PC-3 (cell line): ENCODE results near the gene MAD1L1. TPM values are rescaled to one million over a fixed set of nuclear protein-coding genes. Genes with fewer than 3 reads are reported as not detected.

Experiments
- ATAC-seq: fragments of 200-7000 bp; cut with Tn5 transposase; 2 replicates; pipeline ENCODE4 v1.9.1; 2020; ENCODE audit warnings: mild to moderate bottlenecking, moderate library complexity
- BruUV-seq: library from RNA; stranded (reverse); fragments of 400-500 nt; replicated peaks from 2 replicates; lab custom pipeline; 2021; lab: Mats Ljungman, UMichigan
- CTCF ChIA-PET: fragments of 300-600 bp; sonication (Branson Sonifier 250); formaldehyde crosslinking; loops from one replicate; lab custom pipeline; 2022; ENCODE audit warnings: antibody characterized with exemption; lab: Charles Lee
- POLR2A ChIA-PET: fragments of 300-600 bp; sonication (Branson Sonifier 250); formaldehyde crosslinking; loops from one replicate; lab custom pipeline; 2022; ENCODE audit warnings: antibody characterized with exemption; ENCODE audit not compliant: unreplicated experiment; lab: Charles Lee
- DNase-seq: peaks from one replicate; pipeline ENCODE4 v3.0.0-alpha.2; 2015
- H2AFZ ChIP-seq: fragments of 300-600 bp; sonication (generic); 2 replicates; pipeline ENCODE4 v1.6.0; 2016; ENCODE audit warnings: antibody characterized with exemption, low read length
- H3F3A ChIP-seq: fragments of 300-600 bp; sonication (generic); one replicate; pipeline ENCODE4 v1.6.0; 2017; ENCODE audit warnings: antibody characterized with exemption, low read length, control low read depth, mild to moderate bottlenecking; ENCODE audit not compliant: unreplicated experiment
- H3K27ac ChIP-seq: fragments of 300-600 bp; sonication (generic); 2 replicates; pipeline ENCODE4 v1.5.1; 2016; ENCODE audit warnings: mild to moderate bottlenecking, low read length
- H3K27me3 ChIP-seq: fragments of 300-600 bp; sonication (generic); 2 replicates; pipeline ENCODE4 v1.6.1; 2016; ENCODE audit warnings: low read length, mixed read lengths
- H3K36me3 ChIP-seq: fragments of 300-600 bp; sonication (generic); 2 replicates; pipeline ENCODE4 v1.6.1; 2016; ENCODE audit warnings: low read depth, mixed run types, low read length, mixed read lengths
- H3K4me1 ChIP-seq: fragments of 300-600 bp; sonication (generic); 2 replicates; pipeline ENCODE4 v1.5.1; 2016; ENCODE audit warnings: low read length; ENCODE audit not compliant: insufficient read depth
- H3K4me2 ChIP-seq: fragments of 300-600 bp; sonication (generic); 2 replicates; pipeline ENCODE4 v1.6.0; 2016; ENCODE audit warnings: low read length
- H3K4me3 ChIP-seq: fragments of 300-600 bp; sonication (generic); 2 replicates; pipeline ENCODE4 v1.5.1; 2016; ENCODE audit warnings: mild to moderate bottlenecking, low read length, mixed read lengths
- H3K79me2 ChIP-seq: fragments of 300-600 bp; sonication (generic); 2 replicates; pipeline ENCODE4 v1.6.1; 2017; ENCODE audit warnings: low read length, mixed read lengths
- H3K9ac ChIP-seq: fragments of 300-600 bp; sonication (generic); 2 replicates; pipeline ENCODE4 v1.6.0; 2016; ENCODE audit warnings: mild to moderate bottlenecking, low read length
- H3K9me2 ChIP-seq: fragments of 300-600 bp; sonication (generic); replicated peaks from 2 replicates; pipeline ENCODE4 v1.6.1; 2016; ENCODE audit warnings: mixed run types, low read length, mixed read lengths
- H3K9me3 ChIP-seq: fragments of 300-600 bp; sonication (generic); 2 replicates; pipeline ENCODE4 v1.6.1; 2016; ENCODE audit warnings: low read length, mixed read lengths
- H4K20me1 ChIP-seq: fragments of 300-600 bp; sonication (generic); 2 replicates; pipeline ENCODE4 v1.6.1; 2016; ENCODE audit warnings: low read length, mixed read lengths
- EZH2 ChIP-seq: fragments of 300-600 bp; sonication (generic); IDR thresholded peaks from one replicate; pipeline ENCODE4 v1.6.1; 2017; ENCODE audit warnings: antibody characterized with exemption, mild to moderate bottlenecking, low read length; ENCODE audit not compliant: unreplicated experiment
- EZH2phosphoT487 ChIP-seq: fragments of 300-600 bp; sonication (generic); IDR thresholded peaks from 2 replicates; pipeline ENCODE4 v1.6.1; 2018; ENCODE audit warnings: mild to moderate bottlenecking, antibody characterized with exemption, low read length, borderline replicate concordance
- intact Hi-C: fragments of 100-400 bp; cut with micrococcal nuclease; formaldehyde crosslinking; loops from 2 replicates; pipeline ENCODE4 v1.9.0; 2023
- total RNA-seq: library from RNA; depleted of rRNA; stranded (reverse); fragments of >200 nt; gene quantifications from 2 replicates; pipeline ENCODE4 v1.2.3, GENCODE V29; 2014
- TF ChIP-seq, protein P1 (sequence below): fragments of 300-600 bp; sonication (generic); conservative IDR thresholded peaks from 2 replicates; pipeline ENCODE4 v1.5.1; 2017; ENCODE audit warnings: antibody characterized with exemption, low read depth, mild to moderate bottlenecking, low read length

MAD1L1 gene
- total RNA-seq, 1 experiment from 2014 or later: 88.4 TPM

- Histone ChIP-seq H3K36me3 (no peaks in the 10 kb centered on the region), H3F3A (no peaks in the 10 kb centered on the region), H3K4me2 (no peak overlapping the region), H3K27ac (no peak overlapping the region), H3K27me3 (no peaks in the 10 kb centered on the region), H2AFZ (no peak overlapping the region), H3K4me3 (no peak overlapping the region), H4K20me1 (no peaks in the 10 kb centered on the region), H3K79me2 (no peaks in the 10 kb centered on the region), H3K9ac (no peak overlapping the region), H3K9me3 (no peaks in the 10 kb centered on the region), H3K4me1 (no peaks in the 10 kb centered on the region), H3K9me2 (no peaks in the 10 kb centered on the region)
- ATAC-seq: no peak
- TF ChIP-seq, protein P1, sequence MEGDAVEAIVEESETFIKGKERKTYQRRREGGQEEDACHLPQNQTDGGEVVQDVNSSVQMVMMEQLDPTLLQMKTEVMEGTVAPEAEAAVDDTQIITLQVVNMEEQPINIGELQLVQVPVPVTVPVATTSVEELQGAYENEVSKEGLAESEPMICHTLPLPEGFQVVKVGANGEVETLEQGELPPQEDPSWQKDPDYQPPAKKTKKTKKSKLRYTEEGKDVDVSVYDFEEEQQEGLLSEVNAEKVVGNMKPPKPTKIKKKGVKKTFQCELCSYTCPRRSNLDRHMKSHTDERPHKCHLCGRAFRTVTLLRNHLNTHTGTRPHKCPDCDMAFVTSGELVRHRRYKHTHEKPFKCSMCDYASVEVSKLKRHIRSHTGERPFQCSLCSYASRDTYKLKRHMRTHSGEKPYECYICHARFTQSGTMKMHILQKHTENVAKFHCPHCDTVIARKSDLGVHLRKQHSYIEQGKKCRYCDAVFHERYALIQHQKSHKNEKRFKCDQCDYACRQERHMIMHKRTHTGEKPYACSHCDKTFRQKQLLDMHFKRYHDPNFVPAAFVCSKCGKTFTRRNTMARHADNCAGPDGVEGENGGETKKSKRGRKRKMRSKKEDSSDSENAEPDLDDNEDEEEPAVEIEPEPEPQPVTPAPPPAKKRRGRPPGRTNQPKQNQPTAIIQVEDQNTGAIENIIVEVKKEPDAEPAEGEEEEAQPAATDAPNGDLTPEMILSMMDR: no peak
- TF ChIP-seq EZH2 (no peak), EZH2phosphoT487 (no peak)
- ChIA-PET CTCF (no interaction called here), POLR2A (no interaction called here)
- intact Hi-C loops: no loop called here
- no peak for DNase-seq
- no TSS peak for BruUV-seq
Observed at GRCh38 chr7:1809601-1810258, 423.0 kb downstream of the MAD1L1 start.

GRCh38 chr7:1809070-1809469 lies 423.7 kb downstream of the MAD1L1 start:
- DNase-seq: no peak
- TF ChIP-seq, protein P1: no peak
- no peak for ATAC-seq
- Histone ChIP-seq H2AFZ (no peak overlapping the region), H3K27me3 (no peaks in the 10 kb centered on the region), H3K4me3 (no peak overlapping the region), H4K20me1 (no peaks in the 10 kb centered on the region), H3K9me3 (no peaks in the 10 kb centered on the region), H3K36me3 (no peaks in the 10 kb centered on the region), H3K4me2 (no peak overlapping the region), H3F3A (no peaks in the 10 kb centered on the region), H3K9me2 (no peaks in the 10 kb centered on the region), H3K79me2 (no peaks in the 10 kb centered on the region), H3K27ac (no peak overlapping the region), H3K9ac (no peak overlapping the region), H3K4me1 (no peaks in the 10 kb centered on the region)
- BruUV-seq: no TSS peak
- ChIA-PET CTCF (no interaction called here), POLR2A (no interaction called here)
- intact Hi-C loops: no loop called here

GRCh38 chr7:1807821-1808600 lies 424.7 kb downstream of the MAD1L1 start:
- no TSS peak for BruUV-seq
- Histone ChIP-seq H3F3A (no peaks in the 10 kb centered on the region), H3K27me3 (no peaks in the 10 kb centered on the region), H3K4me2 (no peak overlapping the region), H3K9me2 (no peaks in the 10 kb centered on the region), H3K27ac (no peak overlapping the region), H4K20me1 (no peaks in the 10 kb centered on the region), H2AFZ (no peak overlapping the region), H3K9me3 (no peaks in the 10 kb centered on the region), H3K4me3 (no peak overlapping the region), H3K79me2 (no peaks in the 10 kb centered on the region), H3K36me3 (no peaks in the 10 kb centered on the region), H3K9ac (no peak overlapping the region), H3K4me1 (no peaks in the 10 kb centered on the region)
- ChIA-PET CTCF (no interaction called here), POLR2A (no interaction called here)
- TF ChIP-seq EZH2 (no peak), EZH2phosphoT487 (no peak)
- TF ChIP-seq, protein P1: no peak
- DNase-seq: no peak
- intact Hi-C loops: no loop called here
- ATAC-seq: no peak
